ENCODE data around the gene ZNF215.
"Not testable (repeated sequence)": the region's sequence is repeated elsewhere in the genome, so short reads cannot be mapped to it uniquely, and the experiment has no call there.

ZNF215 gene

GRCh38 chr11:6932145-6932544 is 5.9 kb downstream of the ZNF215 start:
- no peak for DNase-seq (ENCODE audit: low read depth, low spot score)

DNA sequence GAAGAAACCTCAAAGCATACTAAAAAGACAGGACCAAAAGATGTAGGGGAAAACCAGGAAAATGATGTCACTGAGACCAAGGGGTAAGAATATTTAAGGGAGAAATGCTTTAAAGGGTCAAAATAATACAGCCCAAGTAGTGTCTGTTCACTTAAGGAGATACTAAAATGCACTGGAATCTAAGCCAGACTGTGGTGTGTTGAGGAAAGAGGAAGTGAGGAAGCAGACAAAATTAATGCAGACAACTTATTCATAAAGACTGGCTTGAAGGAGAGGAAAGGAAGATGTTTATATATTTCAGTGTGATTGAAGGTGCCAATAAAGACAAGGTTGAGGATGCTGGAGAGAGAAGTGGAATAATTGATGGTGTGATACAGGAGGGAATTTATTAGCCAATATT is 15.7 kb downstream of the ZNF215 start:
- DNase-seq (ENCODE audit: low read depth, low spot score), result no peak

- DNase-seq (ENCODE audit: low read depth, low spot score), result no peak
Observed at GRCh38 chr11:6943131-6943530, 16.9 kb downstream of the ZNF215 start.

DNA sequence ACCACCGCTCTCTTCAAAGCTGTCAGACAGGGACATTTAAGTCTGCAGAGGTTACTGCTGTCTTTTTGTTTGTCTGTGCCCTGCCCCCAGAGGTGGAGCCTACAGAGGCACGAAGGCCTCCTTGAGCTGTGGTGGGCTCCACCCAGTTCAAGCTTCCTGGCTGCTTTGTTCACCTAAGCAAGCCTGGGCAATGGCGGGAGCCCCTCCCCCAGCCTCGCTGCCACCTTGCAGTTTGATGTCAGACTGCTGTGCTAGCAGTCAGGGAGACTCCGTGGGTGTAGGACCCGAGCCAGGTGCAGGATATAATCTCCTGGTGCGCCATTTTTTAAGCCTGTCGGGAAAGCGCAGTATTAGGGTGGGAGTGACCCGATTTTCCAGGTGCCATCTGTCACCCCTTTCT is 28.0 kb downstream of the ZNF215 start:
- not testable (repeated sequence) for DNase-seq (ENCODE audit: low read depth, low spot score)

GRCh38 chr11:6962141-6962540 is 35.9 kb downstream of the ZNF215 start:
- DNase-seq (ENCODE audit: low read depth, low spot score), result no peak

DNA sequence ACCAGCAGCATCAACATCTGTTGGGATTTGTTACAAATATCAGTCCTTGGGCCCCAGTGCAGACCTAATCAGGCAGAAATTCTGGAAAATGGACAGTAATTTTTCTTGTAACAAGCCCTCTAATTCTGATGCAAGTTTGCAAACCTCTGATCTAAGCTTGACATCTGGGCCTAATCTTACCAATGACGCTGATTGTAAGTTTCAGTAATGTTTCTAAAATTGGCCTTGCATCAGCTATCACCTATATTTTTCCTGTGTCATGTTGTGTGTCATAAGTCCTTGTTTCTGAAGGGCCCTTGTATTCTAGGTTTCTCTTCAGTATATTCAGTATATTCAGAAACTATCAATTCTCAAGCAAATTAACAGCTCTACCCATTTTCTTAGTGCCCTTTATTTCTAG is 36.4 kb downstream of the ZNF215 start:
- DNase-seq (ENCODE audit: low read depth, low spot score), result no peak

- no peak for DNase-seq (ENCODE audit: low read depth, low spot score)
Observed at GRCh38 chr11:6968816-6969215, 42.6 kb downstream of the ZNF215 start.

- not testable (repeated sequence) for DNase-seq (ENCODE audit: low read depth, low spot score)
Observed at GRCh38 chr11:6969854-6970253, 43.6 kb downstream of the ZNF215 start.

GRCh38 chr11:6979365-6979764 is 53.1 kb downstream of the ZNF215 start:
- no peak for DNase-seq (ENCODE audit: low read depth, low spot score)

GRCh38 chr11:6986487-6986886 is 60.3 kb downstream of the ZNF215 start:
- no peak for DNase-seq (ENCODE audit: low read depth, low spot score)

DNA sequence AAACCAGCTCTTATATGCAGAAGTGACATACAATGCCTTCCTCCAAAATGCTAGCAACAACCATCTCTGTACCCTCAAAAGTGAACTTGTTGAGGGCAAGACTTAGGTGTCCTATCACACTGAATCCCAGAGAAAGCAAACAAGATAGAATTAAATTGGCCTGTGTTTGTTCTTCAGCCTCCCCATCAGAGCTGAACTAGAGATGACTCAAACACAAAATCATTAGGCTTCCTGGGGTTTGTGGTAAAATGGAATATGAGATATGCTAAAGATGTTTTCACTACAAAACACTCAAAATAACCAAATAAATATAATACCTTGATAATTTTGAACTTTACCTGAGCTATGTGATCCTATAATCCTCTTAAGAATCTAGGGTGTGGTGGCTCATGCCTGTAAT is 62.3 kb downstream of the ZNF215 start:
- DNase-seq (ENCODE audit: low read depth, low spot score), result no peak

DNA sequence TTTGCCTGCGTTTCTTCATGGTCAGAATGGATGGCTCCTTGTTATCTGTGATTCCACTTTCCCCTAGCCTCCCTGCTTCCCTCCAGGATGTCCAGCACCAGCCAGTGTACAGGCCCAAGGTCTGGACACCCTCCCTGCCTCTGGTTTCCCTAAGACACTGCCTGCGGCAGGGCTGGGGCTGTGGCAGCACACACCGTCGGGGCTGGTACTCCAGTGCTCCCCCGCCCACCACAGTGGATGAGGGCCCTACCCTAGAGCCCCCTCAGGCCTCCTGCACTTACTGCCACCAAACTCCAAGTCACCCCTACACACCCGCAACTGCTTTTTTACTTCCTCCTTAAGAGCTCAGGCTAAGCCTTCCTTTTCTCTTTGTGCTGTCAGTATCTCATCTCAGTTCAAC is 65.0 kb downstream of the ZNF215 start:
- DNase-seq (ENCODE audit: low read depth, low spot score), result no peak

- no peak for DNase-seq (ENCODE audit: low read depth, low spot score)
Observed at GRCh38 chr11:6992026-6992425, 65.8 kb downstream of the ZNF215 start.

DNA sequence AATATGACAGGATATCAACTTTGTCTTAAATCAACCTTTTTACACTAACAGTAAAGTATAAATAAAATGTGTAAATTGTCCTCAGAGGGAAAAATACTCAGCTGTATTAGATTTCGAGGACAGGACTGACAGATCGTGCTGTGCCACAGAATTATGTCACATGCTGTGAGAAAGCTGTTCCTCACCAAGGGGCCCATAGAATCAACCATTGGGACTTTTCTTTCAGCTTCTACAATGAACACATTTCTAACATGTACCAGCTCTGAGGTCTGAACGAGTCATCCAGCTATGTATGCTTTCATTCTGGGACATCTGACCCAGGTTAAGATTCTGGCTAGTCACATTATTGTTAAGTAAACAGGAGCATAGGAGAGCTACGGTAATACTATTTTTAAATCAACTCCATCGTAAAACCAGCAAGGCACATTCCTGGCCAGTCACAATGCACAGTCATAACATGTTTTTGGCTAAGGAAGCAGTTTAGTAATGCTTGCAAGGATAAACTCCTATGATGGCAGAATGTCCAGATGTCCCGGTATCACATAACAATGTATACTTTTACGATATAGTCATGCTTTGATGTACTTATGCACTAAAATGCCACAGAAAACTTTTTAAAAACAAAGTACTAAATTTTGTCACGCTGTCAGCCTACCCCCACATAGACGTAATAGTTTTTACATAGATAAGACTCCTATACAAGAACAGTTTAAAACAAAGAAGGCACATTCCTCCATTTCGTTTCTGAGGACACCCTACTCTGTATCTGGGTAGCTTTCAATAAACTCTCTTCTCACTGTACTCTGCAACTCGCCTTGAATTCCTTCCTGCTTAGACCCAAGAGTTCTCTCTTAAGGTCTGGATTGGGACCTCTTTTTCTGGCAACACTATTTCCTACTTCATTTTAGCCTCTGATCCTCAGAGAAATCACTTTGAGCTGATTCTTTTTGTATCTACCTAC is 66.5 kb downstream of the ZNF215 start:
- DNase-seq (ENCODE audit: low read depth, low spot score), result no peak

DNA sequence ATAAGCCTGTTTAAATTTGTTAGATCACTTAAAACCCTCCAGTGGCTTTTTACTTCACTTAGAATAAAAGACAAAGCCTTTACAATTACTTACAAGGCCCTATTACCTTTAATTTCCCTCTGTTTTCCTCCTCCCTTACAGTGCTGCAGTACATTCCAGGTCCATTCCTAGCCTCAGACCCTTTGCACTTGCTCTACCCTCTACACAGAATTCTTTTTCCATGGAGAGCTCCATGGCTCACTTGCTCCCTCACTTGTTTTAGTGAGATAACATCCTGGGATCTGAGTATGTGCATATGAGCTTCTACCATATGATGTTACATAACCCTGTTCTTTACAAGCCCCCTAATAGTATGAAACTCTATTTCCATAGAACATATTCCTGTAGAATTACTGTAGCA is 69.5 kb downstream of the ZNF215 start:
- DNase-seq (ENCODE audit: low read depth, low spot score), result no peak

- DNase-seq (ENCODE audit: low read depth, low spot score), result no peak
Observed at GRCh38 chr11:7004482-7004881, 78.3 kb downstream of the ZNF215 start.
